ENCODE measurements around the gene HSPA9.
"Not testable (repeated sequence)": the region's sequence is repeated elsewhere in the genome, so short reads cannot be mapped to it uniquely, and the experiment has no call there.

The HSPA9 gene

DNA sequence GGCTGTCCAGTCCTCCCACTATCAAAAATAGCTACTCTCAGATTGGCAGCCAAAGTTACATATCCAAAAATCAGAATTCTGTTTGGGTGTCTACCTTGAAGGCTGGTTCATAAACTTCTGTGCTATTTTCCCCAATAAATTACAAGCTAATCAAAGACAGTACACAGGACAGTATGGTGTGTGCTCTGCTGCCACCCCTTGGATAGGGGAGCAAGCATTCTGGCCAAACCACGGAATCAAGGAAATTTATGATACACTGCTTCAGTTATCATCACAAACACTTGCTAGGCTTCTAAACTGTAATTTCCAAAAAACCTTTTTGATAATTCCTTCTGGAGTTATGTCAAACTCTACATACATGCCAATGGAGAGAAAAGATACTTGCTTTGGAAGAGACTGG lies 48.0 kb downstream of the HSPA9 start:
- Mint-ChIP-seq H3K27ac (no peak overlapping the region), H3K4me1 (ENCODE audit: low read depth in 2 of 2) (peaks cover 32 to 39% of the 10 kb centered on the region in 2 donors), H3K4me3 (no peak overlapping the region), H3K9me3 (no peaks in the 10 kb centered on the region), H3K27me3 (no peaks in the 10 kb centered on the region), H3K36me3 (ENCODE audit: insufficient read depth) (peaks cover 54% of the 10 kb centered on the region)
- DNase-seq (no peak), ATAC-seq (replicated peaks) (no peak)

DNA sequence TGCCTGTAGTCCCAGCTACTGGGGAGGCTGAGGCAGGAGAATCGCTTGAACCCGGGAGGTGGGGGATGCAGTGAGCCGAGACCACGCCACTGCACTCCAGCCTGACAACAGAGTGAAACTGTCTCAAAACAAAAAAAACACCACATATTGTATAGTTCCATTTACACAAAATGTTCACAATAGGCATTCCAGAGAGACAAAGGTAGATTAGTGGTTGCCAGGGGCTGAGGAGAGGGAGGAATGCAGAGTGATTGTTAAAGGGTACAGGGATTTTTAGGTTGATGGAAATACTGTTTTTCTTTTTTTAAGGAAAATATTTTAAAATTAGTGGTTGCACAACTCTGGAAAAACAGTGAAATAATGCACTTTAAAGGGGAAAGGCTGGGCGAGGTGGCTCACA lies 51.8 kb downstream of the HSPA9 start:
- Mint-ChIP-seq H3K4me1 (ENCODE audit: low read depth in 2 of 2) (peaks cover 28 to 30% of the 10 kb centered on the region in 2 donors), H3K36me3 (ENCODE audit: insufficient read depth) (peaks cover 60% of the 10 kb centered on the region), H3K4me3 (no peak overlapping the region), H3K27me3 (no peaks in the 10 kb centered on the region), H3K27ac (no peak overlapping the region), H3K9me3 (no peaks in the 10 kb centered on the region)
- ATAC-seq (replicated peaks) (no peak), DNase-seq (no peak)

DNA sequence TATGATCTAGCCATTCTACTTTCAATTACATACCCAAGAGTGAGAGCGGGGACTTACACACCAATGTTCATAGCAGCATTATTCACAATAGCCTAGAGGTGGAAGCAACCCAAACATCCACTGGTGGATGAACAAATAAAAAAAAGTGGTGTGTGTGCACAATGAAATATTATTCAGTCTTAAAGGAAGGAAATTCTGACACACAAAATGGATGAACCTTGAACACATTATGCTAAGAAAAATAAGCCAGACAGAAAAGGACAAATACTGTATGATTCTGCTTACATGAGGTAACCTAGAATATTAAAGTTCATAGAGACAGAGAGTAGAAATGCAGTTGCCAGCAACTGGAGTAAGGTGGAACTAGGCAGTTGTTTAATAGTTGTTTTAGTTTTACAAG lies 54.2 kb downstream of the HSPA9 start:
- ATAC-seq (replicated peaks) (no peak), DNase-seq (no peak)
- H3K9me3 Mint-ChIP-seq, result no peaks in the 10 kb centered on the region
- H3K4me1 Mint-ChIP-seq (ENCODE audit: low read depth in 2 of 2), result peaks cover 19 to 20% of the 10 kb centered on the region in 2 donors
- no peaks in the 10 kb centered on the region for H3K27me3 Mint-ChIP-seq
- peak overlapping the region in 1 of 2 donors; percentile 32 for H3K27ac Mint-ChIP-seq
- H3K36me3 Mint-ChIP-seq (ENCODE audit: insufficient read depth), result peaks cover 74% of the 10 kb centered on the region
- H3K4me3 Mint-ChIP-seq, result no peak overlapping the region

- no peak overlapping the region for H3K4me3 Mint-ChIP-seq
Observed at GRCh38 chr5:138517437-138517836, 57.8 kb downstream of the HSPA9 start.

GRCh38 chr5:138515556-138516245 lies 59.5 kb downstream of the HSPA9 start:
- no peak for DNase-seq
- no peaks in the 10 kb centered on the region for H3K27me3 Mint-ChIP-seq
- no peak overlapping the region for H3K4me3 Mint-ChIP-seq
- H3K4me1 Mint-ChIP-seq (ENCODE audit: low read depth in 2 of 2), result peaks cover 11% of the 10 kb centered on the region in 2 donors
- no peaks in the 10 kb centered on the region for H3K9me3 Mint-ChIP-seq
- no peak for ATAC-seq (replicated peaks)
- no peak overlapping the region for H3K27ac Mint-ChIP-seq
- peaks cover 89% of the 10 kb centered on the region for H3K36me3 Mint-ChIP-seq (ENCODE audit: insufficient read depth)

More at GRCh38 chr5:138517437-138517836, 57.8 kb downstream of the HSPA9 start:
- Mint-ChIP-seq H3K9me3 (no peaks in the 10 kb centered on the region), H3K27ac (no peak overlapping the region), H3K4me1 (ENCODE audit: low read depth in 2 of 2) (peaks cover 13 to 15% of the 10 kb centered on the region in 2 donors), H3K36me3 (ENCODE audit: insufficient read depth) (peaks cover 84% of the 10 kb centered on the region), H3K27me3 (no peaks in the 10 kb centered on the region)
- ATAC-seq (replicated peaks) (no peak), DNase-seq (no peak)

DNA sequence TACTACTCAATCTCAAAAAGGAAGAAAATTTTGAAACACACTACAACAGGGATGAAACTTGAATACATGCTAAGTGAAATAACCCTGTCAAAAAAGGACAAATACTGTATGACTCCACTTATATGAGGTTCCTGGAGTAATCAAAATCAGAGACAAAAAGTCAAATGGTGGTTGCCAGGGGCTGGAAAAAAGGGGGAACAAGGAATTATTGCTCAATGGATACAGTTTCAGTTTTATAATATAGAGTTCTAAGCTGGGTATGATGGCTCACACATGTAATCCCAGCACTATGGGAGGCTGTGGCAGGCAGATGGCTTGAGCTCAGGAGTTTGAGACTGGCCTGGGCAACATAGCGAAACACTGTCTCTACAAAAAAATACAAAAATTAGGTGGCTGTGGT lies 61.2 kb downstream of the HSPA9 start:
- peaks cover 4% of the 10 kb centered on the region in 2 donors for H3K4me1 Mint-ChIP-seq (ENCODE audit: low read depth in 2 of 2)
- ATAC-seq (replicated peaks) (no peak), DNase-seq (no peak)
- peaks cover 96% of the 10 kb centered on the region for H3K36me3 Mint-ChIP-seq (ENCODE audit: insufficient read depth)
- no peaks in the 10 kb centered on the region for H3K27me3 Mint-ChIP-seq
- no peak overlapping the region for H3K27ac Mint-ChIP-seq
- no peak overlapping the region for H3K4me3 Mint-ChIP-seq
- no peaks in the 10 kb centered on the region for H3K9me3 Mint-ChIP-seq

DNA sequence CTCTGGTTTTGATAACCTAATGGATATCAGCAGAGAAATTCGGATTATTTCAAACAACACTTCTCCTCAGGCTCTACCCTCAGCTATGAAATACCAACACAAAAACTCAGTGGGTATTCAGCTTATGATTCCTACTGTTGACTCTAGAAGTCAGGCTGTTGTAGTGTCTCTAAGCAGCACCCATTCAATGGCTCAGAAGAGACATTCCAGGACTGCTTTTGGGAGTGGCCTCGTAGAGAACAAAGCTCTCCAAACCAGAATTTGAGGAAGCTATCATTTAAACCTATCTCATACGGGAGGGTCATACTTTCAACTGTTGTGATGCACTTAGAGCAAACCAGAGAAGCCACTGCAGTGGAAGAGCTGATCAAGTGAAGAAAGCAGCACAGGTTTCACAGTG lies 66.2 kb downstream of the HSPA9 start:
- no peaks in the 10 kb centered on the region for H3K27me3 Mint-ChIP-seq
- H3K27ac Mint-ChIP-seq, result peak overlapping the region in 1 of 2 donors; percentile 67
- no peaks in the 10 kb centered on the region for H3K4me1 Mint-ChIP-seq (ENCODE audit: low read depth in 2 of 2)
- H3K4me3 Mint-ChIP-seq, result no peak overlapping the region
- no peak for DNase-seq
- H3K36me3 Mint-ChIP-seq (ENCODE audit: insufficient read depth), result peaks cover 89% of the 10 kb centered on the region
- ATAC-seq (replicated peaks), result no peak
- H3K9me3 Mint-ChIP-seq, result no peaks in the 10 kb centered on the region

DNA sequence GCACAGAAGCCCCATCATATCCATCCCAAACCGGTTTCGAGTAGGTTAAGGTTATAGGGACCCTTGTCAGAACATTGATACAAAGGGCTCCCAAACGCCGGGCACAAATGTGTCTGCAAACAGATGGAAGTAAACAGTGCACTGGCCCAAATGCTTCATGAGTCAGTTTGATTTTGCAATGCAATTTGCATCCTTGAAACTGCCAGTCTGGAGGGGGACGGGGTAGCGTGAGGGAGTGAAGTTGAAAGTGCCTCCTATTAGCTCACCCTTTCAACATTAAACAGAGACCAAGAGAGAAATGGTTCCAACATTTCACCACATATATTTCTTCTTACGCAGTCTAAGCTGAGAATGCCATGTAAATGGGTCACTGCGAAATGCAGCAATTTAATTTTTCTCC lies 67.7 kb downstream of the HSPA9 start:
- not testable (repeated sequence) for H3K9me3 Mint-ChIP-seq; DNase-seq; ATAC-seq (replicated peaks); H3K4me1 Mint-ChIP-seq (ENCODE audit: low read depth in 2 of 2); H3K4me3 Mint-ChIP-seq; H3K27me3 Mint-ChIP-seq; H3K27ac Mint-ChIP-seq
- peaks cover 88% of the 10 kb centered on the region for H3K36me3 Mint-ChIP-seq (ENCODE audit: insufficient read depth)

GRCh38 chr5:138506370-138507306 lies 68.6 kb downstream of the HSPA9 start:
- DNase-seq, result no peak
- ATAC-seq (replicated peaks), result no peak
- Mint-ChIP-seq H3K4me1 (ENCODE audit: low read depth in 2 of 2) (no peaks in the 10 kb centered on the region), H3K36me3 (ENCODE audit: insufficient read depth) (peaks cover 89% of the 10 kb centered on the region), H3K27me3 (no peaks in the 10 kb centered on the region), H3K9me3 (no peaks in the 10 kb centered on the region), H3K4me3 (no peak overlapping the region), H3K27ac (no peak overlapping the region)

DNA sequence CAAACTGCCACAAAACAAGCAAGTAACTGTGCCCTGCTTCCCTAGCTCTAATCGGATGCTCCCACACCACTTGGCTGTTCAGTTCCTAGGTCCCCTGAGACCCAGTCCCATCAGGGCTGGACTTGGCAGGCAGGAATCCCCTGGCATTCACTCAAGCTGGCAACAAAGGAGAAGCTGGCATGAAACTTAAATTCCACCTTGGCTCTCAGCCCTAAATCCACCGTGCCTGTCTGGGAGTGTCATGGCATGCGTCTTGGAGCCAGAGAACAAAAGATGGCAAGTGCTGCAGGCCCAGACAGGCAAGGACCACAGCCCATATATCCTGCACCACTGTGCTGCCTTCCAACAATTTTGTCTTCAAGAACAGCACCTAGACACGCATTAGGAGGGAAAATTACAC lies 70.4 kb downstream of the HSPA9 start:
- peaks cover 72% of the 10 kb centered on the region for H3K36me3 Mint-ChIP-seq (ENCODE audit: insufficient read depth)
- no peak for DNase-seq
- peak overlapping the region in 1 of 2 donors; percentile 53 for H3K27ac Mint-ChIP-seq
- no peak for ATAC-seq (replicated peaks)
- H3K4me1 Mint-ChIP-seq (ENCODE audit: low read depth in 2 of 2), result no peaks in the 10 kb centered on the region
- H3K9me3 Mint-ChIP-seq, result no peaks in the 10 kb centered on the region
- no peaks in the 10 kb centered on the region for H3K27me3 Mint-ChIP-seq
- no peak overlapping the region for H3K4me3 Mint-ChIP-seq
